ENCODE measurements around the gene ZNF383.
A peak's percentile ranks its signal among the peaks of the same experiment; 100 is the strongest.
"Not testable (repeated sequence)": the region's sequence is repeated elsewhere in the genome, so short reads cannot be mapped to it uniquely, and the experiment has no call there.

Gene ZNF383

GRCh38 chr19:37220383-37220782, 2.4 kb downstream of the ZNF383 start:
- FAIRE-seq (no peak), DNase-seq (ENCODE audit: insufficient read length, low spot score) (no peak)
- TF ChIP-seq CTCF (IDR thresholded peaks at IDR 0.05; ENCODE audit: insufficient read depth, missing control alignments) = no peak

GRCh38 chr19:37221136-37221535, 3.1 kb downstream of the ZNF383 start:
- DNase-seq (ENCODE audit: insufficient read length, low spot score) (no peak), FAIRE-seq (no peak)
- TF ChIP-seq CTCF (IDR thresholded peaks at IDR 0.05; ENCODE audit: insufficient read depth, missing control alignments) = no peak

- no peak for DNase-seq (ENCODE audit: insufficient read length, low spot score)
- FAIRE-seq = no peak
- no peak for TF ChIP-seq CTCF (IDR thresholded peaks at IDR 0.05; ENCODE audit: insufficient read depth, missing control alignments)
These were observed 8.2 kb downstream of the ZNF383 start for GRCh38 chr19:37226248-37226647.

GRCh38 chr19:37227996-37228395, 10.0 kb downstream of the ZNF383 start:
- peak; percentile 59 for TF ChIP-seq CTCF (IDR thresholded peaks at IDR 0.05; ENCODE audit: insufficient read depth, missing control alignments)
- FAIRE-seq (no peak), DNase-seq (ENCODE audit: insufficient read length, low spot score) (no peak)

GRCh38 chr19:37243206-37243632, 25.2 kb downstream of the ZNF383 start:
- DNase-seq (ENCODE audit: insufficient read length, low spot score) (no peak), FAIRE-seq (no peak)
- TF ChIP-seq CTCF (IDR thresholded peaks at IDR 0.05; ENCODE audit: insufficient read depth, missing control alignments) = no peak

GRCh38 chr19:37251308-37252229, 33.6 kb downstream of the ZNF383 start:
- DNase-seq (ENCODE audit: insufficient read length, low spot score) = peak; percentile 78
- FAIRE-seq = peak; percentile 92
- TF ChIP-seq CTCF (IDR thresholded peaks at IDR 0.05; ENCODE audit: insufficient read depth, missing control alignments) = no peak

GRCh38 chr19:37263028-37263427, 45.0 kb downstream of the ZNF383 start:
- not testable (repeated sequence) for FAIRE-seq; DNase-seq (ENCODE audit: insufficient read length, low spot score)

- DNase-seq (ENCODE audit: insufficient read length, low spot score); FAIRE-seq: not testable (repeated sequence)
These were observed 49.0 kb downstream of the ZNF383 start for GRCh38 chr19:37267005-37267404.

GRCh38 chr19:37267755-37268154, 49.7 kb downstream of the ZNF383 start:
- DNase-seq (ENCODE audit: insufficient read length, low spot score); FAIRE-seq: not testable (repeated sequence)

GRCh38 chr19:37280656-37281055, 62.6 kb downstream of the ZNF383 start:
- FAIRE-seq; DNase-seq (ENCODE audit: insufficient read length, low spot score): not testable (repeated sequence)

- FAIRE-seq; DNase-seq (ENCODE audit: insufficient read length, low spot score): not testable (repeated sequence)
These were observed 66.0 kb downstream of the ZNF383 start for GRCh38 chr19:37284020-37284419.

- not testable (repeated sequence) for FAIRE-seq
These were observed 71.2 kb downstream of the ZNF383 start for GRCh38 chr19:37289229-37289628.

More at GRCh38 chr19:37289229-37289628, 71.2 kb downstream of the ZNF383 start:
- not testable (repeated sequence) for DNase-seq (ENCODE audit: insufficient read length, low spot score)
